Measurements from ENCODE around the gene ARFIP1. TPM values are rescaled to one million over a fixed set of nuclear protein-coding genes. Genes with fewer than 3 reads are reported as not detected.

ARFIP1 gene
- polyA plus RNA-seq, 1 experiment, result 11.5 TPM

- Histone ChIP-seq H3K36me3 (ENCODE audit: control insufficient read depth, insufficient read depth, low read length) (no peaks in the 10 kb centered on the region; the same call in none of the 2 replicates), H3K27me3 (ENCODE audit: control insufficient read depth, insufficient read depth, low read length) (no peaks in the 10 kb centered on the region), H3K4me3 (ENCODE audit: low read depth, low read length) (no peak overlapping the region)
- DNase-seq (ENCODE audit: low read depth), result no peak
- ChIA-PET CTCF (no interaction called here), POLR2A (no interaction called here)
- TF ChIP-seq, protein P1, sequence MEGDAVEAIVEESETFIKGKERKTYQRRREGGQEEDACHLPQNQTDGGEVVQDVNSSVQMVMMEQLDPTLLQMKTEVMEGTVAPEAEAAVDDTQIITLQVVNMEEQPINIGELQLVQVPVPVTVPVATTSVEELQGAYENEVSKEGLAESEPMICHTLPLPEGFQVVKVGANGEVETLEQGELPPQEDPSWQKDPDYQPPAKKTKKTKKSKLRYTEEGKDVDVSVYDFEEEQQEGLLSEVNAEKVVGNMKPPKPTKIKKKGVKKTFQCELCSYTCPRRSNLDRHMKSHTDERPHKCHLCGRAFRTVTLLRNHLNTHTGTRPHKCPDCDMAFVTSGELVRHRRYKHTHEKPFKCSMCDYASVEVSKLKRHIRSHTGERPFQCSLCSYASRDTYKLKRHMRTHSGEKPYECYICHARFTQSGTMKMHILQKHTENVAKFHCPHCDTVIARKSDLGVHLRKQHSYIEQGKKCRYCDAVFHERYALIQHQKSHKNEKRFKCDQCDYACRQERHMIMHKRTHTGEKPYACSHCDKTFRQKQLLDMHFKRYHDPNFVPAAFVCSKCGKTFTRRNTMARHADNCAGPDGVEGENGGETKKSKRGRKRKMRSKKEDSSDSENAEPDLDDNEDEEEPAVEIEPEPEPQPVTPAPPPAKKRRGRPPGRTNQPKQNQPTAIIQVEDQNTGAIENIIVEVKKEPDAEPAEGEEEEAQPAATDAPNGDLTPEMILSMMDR (IDR thresholded peaks at IDR 0.05; ENCODE audit: insufficient read depth, low read depth, low read length), result no peak
Measured at GRCh38 chr4:152877868-152878267, 98.1 kb downstream of the ARFIP1 start.

DNA sequence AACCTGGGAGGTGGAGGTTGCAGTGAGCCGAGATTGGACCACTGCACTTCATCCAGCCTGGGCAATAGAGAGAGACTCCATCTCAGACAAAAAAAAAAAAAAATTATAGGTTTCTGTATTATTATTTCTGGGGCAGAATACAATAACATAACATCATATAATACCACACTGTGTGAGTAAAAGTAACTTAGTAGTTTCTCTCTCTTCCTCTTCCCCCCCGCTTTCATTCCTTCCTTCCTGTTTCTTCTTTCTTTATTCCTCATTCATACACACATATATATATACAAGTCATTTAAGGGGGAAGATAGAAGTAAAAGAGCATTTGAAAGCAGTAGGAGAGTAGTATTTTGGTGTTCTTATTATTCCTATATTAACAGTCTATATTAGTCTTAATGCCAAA is 100.5 kb downstream of the ARFIP1 start:
- CTCF ChIA-PET, result interaction anchor here (0.8 to 1.0 kb wide), 2 partner anchors 11 to 32 kb away, joined by 3 read pairs; no protein-coding TSS in a partner anchor
- POLR2A ChIA-PET, result no interaction called here

DNA sequence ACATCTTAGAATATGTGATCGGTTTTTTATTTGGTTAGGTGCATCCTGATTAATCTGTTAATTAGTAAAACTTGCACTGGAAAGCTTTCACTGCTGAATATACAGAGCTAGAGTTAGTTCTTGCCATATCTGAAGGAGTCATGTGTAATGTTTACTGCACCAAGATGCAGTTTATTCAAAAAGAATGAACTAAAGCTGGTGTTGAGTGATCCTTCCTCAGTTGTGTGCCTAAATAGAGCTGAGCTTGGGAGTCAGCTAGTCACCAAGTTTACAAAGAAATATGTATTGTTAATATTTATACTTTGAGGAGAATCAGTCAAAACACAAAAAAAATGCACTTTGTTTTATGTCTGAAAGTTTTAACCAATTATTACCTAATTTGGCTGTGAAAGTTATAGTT is 102.2 kb downstream of the ARFIP1 start:
- TF ChIP-seq, protein P1 (IDR thresholded peaks at IDR 0.05; ENCODE audit: insufficient read depth, low read depth, low read length), result no peak
- ChIA-PET CTCF (interaction anchor here (0.8 kb wide), 1 partner anchor 200 kb away, joined by 3 read pairs; no protein-coding TSS in a partner anchor), POLR2A (no interaction called here)
- Histone ChIP-seq H3K36me3 (ENCODE audit: control insufficient read depth, insufficient read depth, low read length) (no peaks in the 10 kb centered on the region; the same call in 1 of the 2 replicates), H3K4me3 (ENCODE audit: low read depth, low read length) (no peak overlapping the region), H3K27me3 (ENCODE audit: control insufficient read depth, insufficient read depth, low read length) (no peaks in the 10 kb centered on the region)
- DNase-seq (ENCODE audit: low read depth), result no peak

More for the DNA sequence above, 100.5 kb downstream of the ARFIP1 start:
- Histone ChIP-seq H3K36me3 (ENCODE audit: control insufficient read depth, insufficient read depth, low read length) (no peaks in the 10 kb centered on the region; the same call in none of the 2 replicates), H3K27me3 (ENCODE audit: control insufficient read depth, insufficient read depth, low read length) (no peaks in the 10 kb centered on the region), H3K4me3 (ENCODE audit: low read depth, low read length) (no peak overlapping the region)
- no peak for DNase-seq (ENCODE audit: low read depth)
- TF ChIP-seq, protein P1 (IDR thresholded peaks at IDR 0.05; ENCODE audit: insufficient read depth, low read depth, low read length), result no peak

- POLR2A ChIA-PET, result no interaction called here
- no peak overlapping the region for H3K4me3 ChIP-seq (ENCODE audit: low read depth, low read length)
- CTCF ChIA-PET, result interaction anchor here (0.6 to 1.0 kb wide), 2 partner anchors 116 to 242 kb away, joined by 3 read pairs; no protein-coding TSS in a partner anchor
- TF ChIP-seq, protein P1 (IDR thresholded peaks at IDR 0.05; ENCODE audit: insufficient read depth, low read depth, low read length), result no peak
- no peaks in the 10 kb centered on the region for H3K36me3 ChIP-seq (ENCODE audit: control insufficient read depth, insufficient read depth, low read length)
- no peaks in the 10 kb centered on the region for H3K27me3 ChIP-seq (ENCODE audit: control insufficient read depth, insufficient read depth, low read length)
- no peak for DNase-seq (ENCODE audit: low read depth)
Measured at GRCh38 chr4:152885185-152885584, 105.4 kb downstream of the ARFIP1 start.

- TF ChIP-seq, protein P1 (IDR thresholded peaks at IDR 0.05; ENCODE audit: insufficient read depth, low read depth, low read length), result no peak
- ChIA-PET POLR2A (interaction anchor here (0.6 kb wide), 1 partner anchor 681 kb away, joined by 5 read pairs; no protein-coding TSS in a partner anchor), CTCF (no interaction called here)
- Histone ChIP-seq H3K27me3 (ENCODE audit: control insufficient read depth, insufficient read depth, low read length) (no peaks in the 10 kb centered on the region), H3K36me3 (ENCODE audit: control insufficient read depth, insufficient read depth, low read length) (no peaks in the 10 kb centered on the region), H3K4me3 (ENCODE audit: low read depth, low read length) (no peak overlapping the region)
- no peak for DNase-seq (ENCODE audit: low read depth)
Measured at GRCh38 chr4:152886201-152886600, 106.4 kb downstream of the ARFIP1 start.

Measured in BJ (cell line).